PC-9 (cell line): ENCODE results near the gene OSBPL3.

Source experiments
- EZH2 ChIP-seq: fragments of 200-600 bp; sonication (generic); IDR thresholded peaks from 2 replicates; pipeline ENCODE4 v1.8.0; 2017; ENCODE audit warnings: antibody characterized with exemption, low read depth
- TF ChIP-seq, protein P1 (sequence below): fragments of 200-600 bp; sonication (generic); conservative IDR thresholded peaks from 2 replicates; pipeline ENCODE4 v1.6.1; 2017; ENCODE audit warnings: mixed run types, antibody characterized with exemption, mild to moderate bottlenecking, moderate library complexity

DNA sequence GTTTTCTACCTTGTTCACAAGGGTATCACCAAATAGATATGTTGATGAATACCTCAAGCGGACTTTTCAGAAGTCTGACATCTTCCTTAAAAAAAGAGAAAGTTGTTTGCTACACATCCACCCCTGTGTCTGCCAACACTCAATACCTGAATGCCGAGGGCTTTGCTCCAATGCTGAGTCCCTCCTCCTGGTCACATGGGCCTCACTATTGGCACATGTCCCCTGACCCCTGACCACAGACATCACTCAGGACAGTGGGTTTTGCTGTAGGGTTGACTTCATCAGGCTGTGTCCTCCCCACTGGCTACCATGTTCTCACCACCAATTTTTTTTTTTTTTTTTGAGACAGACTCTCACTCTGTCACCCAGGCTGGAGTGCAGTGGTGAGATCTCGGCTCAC is 76.4 kb downstream of the OSBPL3 start:
- TF ChIP-seq, protein P1, sequence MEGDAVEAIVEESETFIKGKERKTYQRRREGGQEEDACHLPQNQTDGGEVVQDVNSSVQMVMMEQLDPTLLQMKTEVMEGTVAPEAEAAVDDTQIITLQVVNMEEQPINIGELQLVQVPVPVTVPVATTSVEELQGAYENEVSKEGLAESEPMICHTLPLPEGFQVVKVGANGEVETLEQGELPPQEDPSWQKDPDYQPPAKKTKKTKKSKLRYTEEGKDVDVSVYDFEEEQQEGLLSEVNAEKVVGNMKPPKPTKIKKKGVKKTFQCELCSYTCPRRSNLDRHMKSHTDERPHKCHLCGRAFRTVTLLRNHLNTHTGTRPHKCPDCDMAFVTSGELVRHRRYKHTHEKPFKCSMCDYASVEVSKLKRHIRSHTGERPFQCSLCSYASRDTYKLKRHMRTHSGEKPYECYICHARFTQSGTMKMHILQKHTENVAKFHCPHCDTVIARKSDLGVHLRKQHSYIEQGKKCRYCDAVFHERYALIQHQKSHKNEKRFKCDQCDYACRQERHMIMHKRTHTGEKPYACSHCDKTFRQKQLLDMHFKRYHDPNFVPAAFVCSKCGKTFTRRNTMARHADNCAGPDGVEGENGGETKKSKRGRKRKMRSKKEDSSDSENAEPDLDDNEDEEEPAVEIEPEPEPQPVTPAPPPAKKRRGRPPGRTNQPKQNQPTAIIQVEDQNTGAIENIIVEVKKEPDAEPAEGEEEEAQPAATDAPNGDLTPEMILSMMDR, result no peak
- TF ChIP-seq EZH2, result no peak
